ENCODE data around the gene LDHB. TPM values are rescaled to one million over a fixed set of nuclear protein-coding genes. Genes with fewer than 3 reads are reported as not detected.

The LDHB gene
- total and polyA plus RNA-seq, 2 experiments from 2014 or later, result 842 to 1,792 TPM

DNA sequence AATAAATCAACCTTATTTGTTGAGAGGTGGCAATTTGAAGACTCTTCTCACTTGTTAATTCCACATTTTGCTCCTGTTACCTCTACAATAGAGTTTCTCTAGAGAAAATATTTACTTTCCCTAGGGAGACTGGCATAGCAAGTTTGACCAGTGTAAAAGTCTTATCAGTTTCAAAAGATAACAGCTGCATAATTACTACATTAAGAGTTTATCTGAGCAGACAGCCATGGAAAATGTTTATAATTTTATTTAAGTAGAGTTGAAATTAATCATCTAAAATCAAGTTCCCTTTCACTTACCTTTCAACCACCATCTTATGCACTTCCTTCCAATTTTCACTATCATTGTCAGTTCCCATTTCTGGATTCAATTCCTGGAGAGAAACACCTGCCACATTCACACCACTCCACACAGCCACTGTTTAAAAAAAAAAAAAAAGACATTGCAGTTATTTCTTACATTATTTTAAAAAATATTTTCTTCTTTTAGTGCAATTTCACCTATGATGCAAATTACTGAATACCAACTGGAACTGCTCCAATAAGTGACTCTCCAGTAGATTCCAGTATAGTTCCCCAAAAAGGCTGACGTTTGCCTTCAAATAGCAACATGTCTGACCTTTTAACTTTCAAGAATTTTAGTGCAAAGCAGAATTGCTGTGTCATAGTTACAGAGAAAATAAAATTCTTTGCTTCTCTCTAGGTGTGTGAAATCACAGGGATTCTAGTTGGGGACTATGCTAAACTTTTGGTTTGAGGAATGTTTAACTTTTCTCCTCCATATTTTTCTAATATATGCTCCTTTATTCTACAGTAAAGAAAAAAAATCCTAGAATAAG, 19.4 kb downstream of the LDHB start:
- peaks cover 83% of the 10 kb centered on the region for H3K36me3 ChIP-seq
- H3K27me3 ChIP-seq, result no peaks in the 10 kb centered on the region
- peak overlapping the region; percentile 31 for H3K27ac ChIP-seq
- no peaks in the 10 kb centered on the region for H3K4me1 ChIP-seq (ENCODE audit: low read depth)
- H3K9me3 ChIP-seq (ENCODE audit: low read depth), result no peaks in the 10 kb centered on the region
- DNase-seq (ENCODE audit: low read depth in 1 of 2, low spot score in 1 of 2), result peak in 1 of 2 donors; percentile 48
- no peak for TF ChIP-seq CTCF (IDR thresholded peaks at IDR 0.05; ENCODE audit: low read depth, low read length)
- H3K4me3 ChIP-seq, result no peak overlapping the region

GRCh38 chr12:21634245-21634644, 23.4 kb downstream of the LDHB start:
- Histone ChIP-seq H3K27ac (peak overlapping the region; percentile 18), H3K4me1 (ENCODE audit: low read depth) (no peaks in the 10 kb centered on the region), H3K9me3 (ENCODE audit: low read depth) (no peaks in the 10 kb centered on the region), H3K36me3 (peaks cover 48% of the 10 kb centered on the region), H3K27me3 (no peaks in the 10 kb centered on the region), H3K4me3 (no peak overlapping the region)
- no peak for TF ChIP-seq CTCF (IDR thresholded peaks at IDR 0.05; ENCODE audit: low read depth, low read length)
- no peak for DNase-seq (ENCODE audit: low read depth in 1 of 2, low spot score in 1 of 2)

- no peak overlapping the region for H3K27ac ChIP-seq
- H3K27me3 ChIP-seq, result no peaks in the 10 kb centered on the region
- peaks cover 27% of the 10 kb centered on the region for H3K36me3 ChIP-seq
- no peak overlapping the region for H3K4me3 ChIP-seq
- no peak for DNase-seq (ENCODE audit: low read depth in 1 of 2, low spot score in 1 of 2)
- H3K9me3 ChIP-seq (ENCODE audit: low read depth), result no peaks in the 10 kb centered on the region
- no peak for TF ChIP-seq CTCF (IDR thresholded peaks at IDR 0.05; ENCODE audit: low read depth, low read length)
- H3K4me1 ChIP-seq (ENCODE audit: low read depth), result peaks cover 6% of the 10 kb centered on the region
Measured at GRCh38 chr12:21631367-21631766, 26.3 kb downstream of the LDHB start.

GRCh38 chr12:21627924-21628323, 29.7 kb downstream of the LDHB start:
- Histone ChIP-seq H3K9me3 (ENCODE audit: low read depth) (no peaks in the 10 kb centered on the region), H3K27ac (no peak overlapping the region), H3K27me3 (no peaks in the 10 kb centered on the region), H3K4me1 (ENCODE audit: low read depth) (peaks cover 6% of the 10 kb centered on the region), H3K4me3 (no peak overlapping the region), H3K36me3 (no peaks in the 10 kb centered on the region)
- DNase-seq (ENCODE audit: low read depth in 1 of 2, low spot score in 1 of 2), result peak in 1 of 2 donors; percentile 30
- no peak for TF ChIP-seq CTCF (IDR thresholded peaks at IDR 0.05; ENCODE audit: low read depth, low read length)

DNA sequence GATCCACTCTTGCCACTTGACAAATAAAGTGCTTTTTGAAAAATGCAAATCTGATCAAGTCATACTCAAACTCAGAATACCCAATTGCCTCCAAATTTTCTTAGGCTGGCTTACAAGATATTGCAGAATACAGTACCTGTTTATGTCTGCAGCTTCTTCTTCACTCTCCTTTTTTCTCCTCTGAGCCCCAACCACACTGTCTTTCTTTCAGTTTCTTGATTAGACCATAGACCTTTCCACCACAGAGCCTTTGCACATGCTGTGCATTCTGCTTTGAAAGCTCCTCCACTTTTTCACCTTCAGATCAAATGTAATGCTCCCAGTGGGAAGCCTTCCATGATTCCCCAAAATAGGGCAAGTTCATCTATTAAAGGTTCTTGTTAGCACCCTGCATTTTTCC, 39.1 kb downstream of the LDHB start:
- no peaks in the 10 kb centered on the region for H3K36me3 ChIP-seq
- no peaks in the 10 kb centered on the region for H3K4me1 ChIP-seq (ENCODE audit: low read depth)
- no peaks in the 10 kb centered on the region for H3K9me3 ChIP-seq (ENCODE audit: low read depth)
- TF ChIP-seq CTCF (IDR thresholded peaks at IDR 0.05; ENCODE audit: low read depth, low read length), result no peak
- no peak overlapping the region for H3K27ac ChIP-seq
- no peak overlapping the region for H3K4me3 ChIP-seq
- no peak for DNase-seq (ENCODE audit: low read depth in 1 of 2, low spot score in 1 of 2)
- no peaks in the 10 kb centered on the region for H3K27me3 ChIP-seq
